ENCODE results near the gene ADCY2.

The ADCY2 gene

DNA sequence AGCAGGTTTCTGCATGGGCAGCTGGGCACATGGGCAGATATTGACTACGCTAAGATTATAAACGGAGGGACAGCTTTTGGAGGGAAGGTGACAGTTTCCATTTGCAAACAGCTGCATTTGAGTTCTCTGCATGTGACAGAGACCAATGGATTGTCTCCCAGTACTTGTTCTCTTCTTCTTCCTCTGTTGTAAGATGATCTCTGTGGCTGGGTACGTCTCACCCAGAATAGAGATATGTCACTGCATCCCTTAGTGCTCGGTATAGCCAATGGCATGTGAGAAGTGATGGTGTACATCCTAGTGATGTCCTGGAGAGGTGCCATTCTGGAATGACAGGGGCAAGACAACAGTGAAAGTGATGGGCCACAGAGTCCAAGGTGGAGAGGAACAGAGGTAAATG, 283.7 kb downstream of the ADCY2 start:
- H3K27me3 ChIP-seq (ENCODE audit: control insufficient read depth, insufficient read depth, low read length): no peaks in the 10 kb centered on the region
- no peaks in the 10 kb centered on the region for H3K9me3 ChIP-seq (ENCODE audit: control insufficient read depth, insufficient read depth, low read depth, low read length)
- no peaks in the 10 kb centered on the region for H3K36me3 ChIP-seq (ENCODE audit: control insufficient read depth, insufficient read depth, low read length)
- H3K27ac ChIP-seq (ENCODE audit: low read depth, low read length): no peak overlapping the region
- no peak overlapping the region for H3K4me3 ChIP-seq (ENCODE audit: low read depth, low read length)
- H3K9ac ChIP-seq (ENCODE audit: low read length): no peak overlapping the region
- no peaks in the 10 kb centered on the region for H3K4me1 ChIP-seq (ENCODE audit: control insufficient read depth, insufficient read depth, low read length)

DNA sequence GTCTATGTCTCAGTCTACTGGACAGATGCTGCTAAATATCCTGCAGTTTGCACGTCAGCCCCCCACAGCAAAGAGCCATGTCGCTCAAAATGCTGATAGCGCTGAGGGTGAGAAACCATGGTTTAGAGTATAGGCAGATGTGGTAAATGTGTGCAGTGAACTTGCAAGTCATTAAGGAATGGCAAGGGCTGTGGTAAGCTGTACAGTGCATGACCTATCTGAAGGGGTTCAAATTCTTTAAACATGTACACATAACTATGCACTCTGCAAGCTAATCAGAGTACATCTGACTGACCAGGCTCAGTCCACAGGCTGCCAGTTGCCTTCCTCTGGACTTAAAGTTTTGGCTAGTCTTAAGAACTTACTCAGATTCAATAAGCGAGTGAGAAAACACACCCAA, 284.3 kb downstream of the ADCY2 start:
- Histone ChIP-seq H3K27ac (ENCODE audit: low read depth, low read length) (no peak overlapping the region), H3K9ac (ENCODE audit: low read length) (no peak overlapping the region), H3K4me1 (ENCODE audit: control insufficient read depth, insufficient read depth, low read length) (no peaks in the 10 kb centered on the region), H3K9me3 (ENCODE audit: control insufficient read depth, insufficient read depth, low read depth, low read length) (no peaks in the 10 kb centered on the region), H3K27me3 (ENCODE audit: control insufficient read depth, insufficient read depth, low read length) (no peaks in the 10 kb centered on the region), H3K4me3 (ENCODE audit: low read depth, low read length) (no peak overlapping the region), H3K36me3 (ENCODE audit: control insufficient read depth, insufficient read depth, low read length) (no peaks in the 10 kb centered on the region)

- H3K27me3 ChIP-seq (ENCODE audit: control insufficient read depth, insufficient read depth, low read length): no peaks in the 10 kb centered on the region
- H3K27ac ChIP-seq (ENCODE audit: low read depth, low read length): no peak overlapping the region
- no peaks in the 10 kb centered on the region for H3K36me3 ChIP-seq (ENCODE audit: control insufficient read depth, insufficient read depth, low read length)
- no peak overlapping the region for H3K9ac ChIP-seq (ENCODE audit: low read length)
- H3K4me3 ChIP-seq (ENCODE audit: low read depth, low read length): no peak overlapping the region
- no peaks in the 10 kb centered on the region for H3K9me3 ChIP-seq (ENCODE audit: control insufficient read depth, insufficient read depth, low read depth, low read length)
- no peaks in the 10 kb centered on the region for H3K4me1 ChIP-seq (ENCODE audit: control insufficient read depth, insufficient read depth, low read length)
Measured at GRCh38 chr5:7682379-7682778, 286.4 kb downstream of the ADCY2 start.

GRCh38 chr5:7683753-7684152, 287.8 kb downstream of the ADCY2 start:
- Histone ChIP-seq H3K4me1 (ENCODE audit: control insufficient read depth, insufficient read depth, low read length) (no peaks in the 10 kb centered on the region), H3K9me3 (ENCODE audit: control insufficient read depth, insufficient read depth, low read depth, low read length) (no peaks in the 10 kb centered on the region), H3K9ac (ENCODE audit: low read length) (no peak overlapping the region)

DNA sequence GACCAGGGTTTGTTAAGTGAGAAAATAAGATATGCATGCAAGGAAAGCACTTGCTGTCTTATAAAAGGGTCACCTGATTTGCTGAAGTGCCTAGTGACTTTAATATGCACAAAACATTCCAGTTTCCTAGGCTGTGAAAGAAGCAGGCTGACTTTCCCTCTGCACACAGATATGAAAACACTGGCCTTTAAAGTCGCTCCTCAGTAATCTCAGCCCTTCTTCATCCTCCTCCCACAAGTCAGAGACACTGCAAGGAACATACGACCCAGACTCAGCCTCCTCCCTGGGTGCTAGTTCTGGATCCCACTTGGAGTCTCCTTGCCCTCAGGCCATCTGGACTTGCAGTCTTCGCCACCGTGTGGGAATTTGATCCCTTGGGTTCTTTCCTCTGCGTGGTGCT, 288.9 kb downstream of the ADCY2 start:
- Histone ChIP-seq H3K9ac (ENCODE audit: low read length) (no peak overlapping the region), H3K27ac (ENCODE audit: low read depth, low read length) (no peak overlapping the region), H3K36me3 (ENCODE audit: control insufficient read depth, insufficient read depth, low read length) (no peaks in the 10 kb centered on the region), H3K27me3 (ENCODE audit: control insufficient read depth, insufficient read depth, low read length) (no peaks in the 10 kb centered on the region), H3K9me3 (ENCODE audit: control insufficient read depth, insufficient read depth, low read depth, low read length) (no peaks in the 10 kb centered on the region), H3K4me3 (ENCODE audit: low read depth, low read length) (no peak overlapping the region), H3K4me1 (ENCODE audit: control insufficient read depth, insufficient read depth, low read length) (no peaks in the 10 kb centered on the region)

More at GRCh38 chr5:7683753-7684152, 287.8 kb downstream of the ADCY2 start:
- Histone ChIP-seq H3K4me3 (ENCODE audit: low read depth, low read length) (no peak overlapping the region), H3K27me3 (ENCODE audit: control insufficient read depth, insufficient read depth, low read length) (no peaks in the 10 kb centered on the region), H3K27ac (ENCODE audit: low read depth, low read length) (no peak overlapping the region), H3K36me3 (ENCODE audit: control insufficient read depth, insufficient read depth, low read length) (no peaks in the 10 kb centered on the region)

GRCh38 chr5:7686794-7687193, 290.9 kb downstream of the ADCY2 start:
- Histone ChIP-seq H3K36me3 (ENCODE audit: control insufficient read depth, insufficient read depth, low read length) (peaks cover 7% of the 10 kb centered on the region), H3K27ac (ENCODE audit: low read depth, low read length) (no peak overlapping the region)

DNA sequence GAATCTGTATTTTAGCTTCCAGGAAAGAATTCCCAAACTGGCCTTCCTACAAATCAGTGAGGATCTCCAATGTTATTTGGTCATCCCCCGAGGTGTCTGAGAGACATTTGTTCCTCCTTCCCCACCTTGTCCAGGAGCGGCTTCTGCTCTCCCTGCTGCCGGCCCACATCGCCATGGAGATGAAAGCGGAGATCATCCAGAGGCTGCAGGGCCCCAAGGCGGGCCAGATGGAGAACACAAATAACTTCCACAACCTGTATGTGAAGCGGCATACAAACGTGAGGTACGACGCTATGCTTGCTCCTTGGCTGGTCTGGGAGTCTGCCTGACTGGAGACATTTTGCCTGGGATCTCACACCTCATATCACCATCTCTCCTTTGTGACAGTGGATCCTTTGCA, 294.6 kb downstream of the ADCY2 start:
- H3K4me3 ChIP-seq (ENCODE audit: low read depth, low read length): no peak overlapping the region
- peaks cover 25% of the 10 kb centered on the region for H3K36me3 ChIP-seq (ENCODE audit: control insufficient read depth, insufficient read depth, low read length)
- no peaks in the 10 kb centered on the region for H3K9me3 ChIP-seq (ENCODE audit: control insufficient read depth, insufficient read depth, low read depth, low read length)
- H3K4me1 ChIP-seq (ENCODE audit: control insufficient read depth, insufficient read depth, low read length): no peaks in the 10 kb centered on the region
- no peak overlapping the region for H3K9ac ChIP-seq (ENCODE audit: low read length)
- no peaks in the 10 kb centered on the region for H3K27me3 ChIP-seq (ENCODE audit: control insufficient read depth, insufficient read depth, low read length)
- H3K27ac ChIP-seq (ENCODE audit: low read depth, low read length): no peak overlapping the region

More at GRCh38 chr5:7686794-7687193, 290.9 kb downstream of the ADCY2 start:
- Histone ChIP-seq H3K9ac (ENCODE audit: low read length) (no peak overlapping the region), H3K27me3 (ENCODE audit: control insufficient read depth, insufficient read depth, low read length) (no peaks in the 10 kb centered on the region), H3K9me3 (ENCODE audit: control insufficient read depth, insufficient read depth, low read depth, low read length) (no peaks in the 10 kb centered on the region), H3K4me3 (ENCODE audit: low read depth, low read length) (no peak overlapping the region), H3K4me1 (ENCODE audit: control insufficient read depth, insufficient read depth, low read length) (no peaks in the 10 kb centered on the region)

DNA sequence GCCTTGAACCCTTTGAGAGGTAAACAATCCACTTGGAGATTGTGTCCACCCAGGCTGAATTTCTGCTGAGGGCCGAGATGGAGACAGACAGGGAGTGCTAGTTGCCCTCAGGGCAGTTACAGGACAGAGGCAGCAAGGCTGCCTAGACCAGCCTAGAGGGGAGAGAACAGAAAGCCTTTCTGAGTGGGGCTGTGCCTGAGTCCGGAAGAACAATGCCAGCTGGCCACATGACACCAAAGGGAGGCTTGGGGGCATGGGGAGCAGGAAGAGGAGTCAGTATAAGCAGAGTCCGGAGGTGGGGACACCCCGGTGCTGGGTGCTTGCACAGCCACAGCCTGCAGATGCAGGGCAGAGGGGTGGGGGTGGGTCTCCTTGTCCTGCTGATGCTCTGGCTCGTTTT, 309.3 kb downstream of the ADCY2 start:
- H3K36me3 ChIP-seq (ENCODE audit: control insufficient read depth, insufficient read depth, low read length): peaks cover 25% of the 10 kb centered on the region
- no peak overlapping the region for H3K9ac ChIP-seq (ENCODE audit: low read length)
- no peak overlapping the region for H3K27ac ChIP-seq (ENCODE audit: low read depth, low read length)
- H3K9me3 ChIP-seq (ENCODE audit: control insufficient read depth, insufficient read depth, low read depth, low read length): no peaks in the 10 kb centered on the region
- peaks cover 8% of the 10 kb centered on the region; the same call in 1 of the 2 replicates for H3K4me1 ChIP-seq (ENCODE audit: control insufficient read depth, insufficient read depth, low read length)
- no peak overlapping the region for H3K4me3 ChIP-seq (ENCODE audit: low read depth, low read length)
- H3K27me3 ChIP-seq (ENCODE audit: control insufficient read depth, insufficient read depth, low read length): no peaks in the 10 kb centered on the region

- Histone ChIP-seq H3K36me3 (ENCODE audit: control insufficient read depth, insufficient read depth, low read length) (peaks cover 29% of the 10 kb centered on the region), H3K9me3 (ENCODE audit: control insufficient read depth, insufficient read depth, low read depth, low read length) (no peaks in the 10 kb centered on the region), H3K4me1 (ENCODE audit: control insufficient read depth, insufficient read depth, low read length) (peaks cover 8% of the 10 kb centered on the region; the same call in 1 of the 2 replicates), H3K27me3 (ENCODE audit: control insufficient read depth, insufficient read depth, low read length) (no peaks in the 10 kb centered on the region), H3K27ac (ENCODE audit: low read depth, low read length) (no peak overlapping the region), H3K9ac (ENCODE audit: low read length) (no peak overlapping the region), H3K4me3 (ENCODE audit: low read depth, low read length) (no peak overlapping the region)
Measured at GRCh38 chr5:7705736-7706135, 309.8 kb downstream of the ADCY2 start.

DNA sequence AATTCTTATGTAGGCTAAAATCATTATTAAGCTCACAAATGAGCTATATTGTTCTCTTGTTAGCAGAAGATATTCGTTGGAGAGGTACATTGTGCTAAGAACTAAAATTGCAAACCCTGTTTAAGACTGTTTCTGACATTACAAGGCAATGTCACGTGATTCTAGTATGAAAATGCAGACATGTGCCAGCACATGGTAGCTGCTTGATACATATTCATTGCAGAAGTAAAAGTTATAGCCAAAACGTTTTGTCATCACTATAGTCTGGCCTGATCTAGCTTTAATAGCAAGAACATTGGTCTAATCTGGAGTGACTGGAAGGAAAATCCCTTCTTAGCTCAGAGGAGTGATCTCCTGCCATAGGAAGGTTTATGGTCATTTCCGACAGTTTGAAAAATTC, 310.3 kb downstream of the ADCY2 start:
- H3K27ac ChIP-seq (ENCODE audit: low read depth, low read length): no peak overlapping the region
- H3K4me3 ChIP-seq (ENCODE audit: low read depth, low read length): no peak overlapping the region
- peaks cover 34% of the 10 kb centered on the region for H3K36me3 ChIP-seq (ENCODE audit: control insufficient read depth, insufficient read depth, low read length)
- no peaks in the 10 kb centered on the region for H3K27me3 ChIP-seq (ENCODE audit: control insufficient read depth, insufficient read depth, low read length)
- no peaks in the 10 kb centered on the region for H3K9me3 ChIP-seq (ENCODE audit: control insufficient read depth, insufficient read depth, low read depth, low read length)
- no peak overlapping the region for H3K9ac ChIP-seq (ENCODE audit: low read length)
- H3K4me1 ChIP-seq (ENCODE audit: control insufficient read depth, insufficient read depth, low read length): peaks cover 8% of the 10 kb centered on the region; the same call in 1 of the 2 replicates

DNA sequence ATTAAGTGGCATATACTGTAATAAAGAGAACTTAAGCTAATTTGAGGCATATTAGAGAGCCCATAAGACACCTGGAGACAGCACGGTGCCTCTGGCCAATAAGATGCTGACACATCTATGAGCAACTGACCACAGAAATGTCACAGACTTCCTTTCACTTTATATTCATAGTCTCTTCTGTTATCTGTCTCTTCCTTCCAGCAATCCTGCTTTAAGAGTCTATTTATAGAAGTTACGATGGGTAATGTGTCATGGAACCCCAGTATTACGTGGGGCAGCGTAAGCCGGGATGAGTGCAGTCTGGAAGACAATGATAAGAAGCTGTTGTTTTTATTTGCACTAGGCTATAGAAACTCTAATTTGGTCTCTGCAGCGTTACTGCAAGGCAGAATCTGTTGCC, 318.2 kb downstream of the ADCY2 start:
- Histone ChIP-seq H3K27ac (ENCODE audit: low read depth, low read length) (no peak overlapping the region), H3K9ac (ENCODE audit: low read length) (no peak overlapping the region), H3K4me3 (ENCODE audit: low read depth, low read length) (no peak overlapping the region), H3K4me1 (ENCODE audit: control insufficient read depth, insufficient read depth, low read length) (no peaks in the 10 kb centered on the region; the same call in 1 of the 2 replicates), H3K9me3 (ENCODE audit: control insufficient read depth, insufficient read depth, low read depth, low read length) (no peaks in the 10 kb centered on the region), H3K27me3 (ENCODE audit: control insufficient read depth, insufficient read depth, low read length) (no peaks in the 10 kb centered on the region), H3K36me3 (ENCODE audit: control insufficient read depth, insufficient read depth, low read length) (peaks cover 38% of the 10 kb centered on the region)

DNA sequence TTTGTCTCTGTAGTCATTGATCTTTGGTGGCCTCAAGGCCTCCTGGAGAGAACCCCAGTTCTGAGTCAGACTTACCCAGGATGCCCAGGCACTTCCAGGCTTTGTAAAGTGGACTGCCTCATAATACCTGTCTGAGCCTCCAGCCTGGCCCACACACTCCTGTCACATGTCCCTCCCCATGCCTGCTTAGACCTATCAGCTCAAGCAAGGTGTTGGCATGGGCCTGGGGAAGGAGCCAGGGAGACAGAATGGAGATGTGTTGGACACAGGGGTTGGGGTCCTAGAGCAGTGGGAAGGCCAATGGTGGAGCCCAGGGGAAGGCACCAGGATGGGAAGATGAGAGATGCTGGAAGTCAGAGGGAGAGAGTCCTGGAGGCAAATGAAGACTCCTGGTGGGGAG, 318.8 kb downstream of the ADCY2 start:
- Histone ChIP-seq H3K9me3 (ENCODE audit: control insufficient read depth, insufficient read depth, low read depth, low read length) (no peaks in the 10 kb centered on the region), H3K9ac (ENCODE audit: low read length) (no peak overlapping the region), H3K36me3 (ENCODE audit: control insufficient read depth, insufficient read depth, low read length) (peaks cover 37% of the 10 kb centered on the region), H3K4me3 (ENCODE audit: low read depth, low read length) (no peak overlapping the region), H3K4me1 (ENCODE audit: control insufficient read depth, insufficient read depth, low read length) (no peaks in the 10 kb centered on the region; the same call in 1 of the 2 replicates), H3K27me3 (ENCODE audit: control insufficient read depth, insufficient read depth, low read length) (no peaks in the 10 kb centered on the region), H3K27ac (ENCODE audit: low read depth, low read length) (no peak overlapping the region)

All from HUES6 (cell line).